Nephron (organoid): Measurements from ENCODE around the gene SYNPR.

Experiments used
- H3K27ac Mint-ChIP-seq, 3 experiments: 2 replicates each; pipeline ENCODE4 v1.8.0; 2020; ENCODE audit warnings: mixed read lengths in 3 of 3, mild to moderate bottlenecking in 2 of 3, moderate library complexity in 1 of 3
- H3K27me3 Mint-ChIP-seq: 2 replicates; pipeline ENCODE4 v1.8.0; 2021; ENCODE audit warnings: low read depth, mild to moderate bottlenecking, moderate library complexity, mixed read lengths
- H3K36me3 Mint-ChIP-seq: 2 replicates; pipeline ENCODE4 v1.8.0; 2020; ENCODE audit warnings: low read depth, mixed read lengths
- H3K4me1 Mint-ChIP-seq: 2 replicates; pipeline ENCODE4 v1.8.0; 2020; ENCODE audit warnings: mixed read lengths
- H3K4me3 Mint-ChIP-seq, 3 experiments: 2 replicates each; pipeline ENCODE4 v1.8.0; 2020; ENCODE audit warnings: mild to moderate bottlenecking in 3 of 3, mixed read lengths in 3 of 3, moderate library complexity in 2 of 3
- H3K9me3 Mint-ChIP-seq: 2 replicates; pipeline ENCODE4 v1.8.0; 2020; ENCODE audit warnings: mixed read lengths
- TF ChIP-seq, protein P1 (sequence below), 3 experiments: fragments of 200-600 bp; sonication (generic); IDR thresholded peaks; one replicate each; pipeline ENCODE4 v1.5.0; 2021; ENCODE audit warnings: antibody characterized with exemption in 3 of 3; ENCODE audit not compliant: unreplicated experiment in 3 of 3

The SYNPR gene

DNA sequence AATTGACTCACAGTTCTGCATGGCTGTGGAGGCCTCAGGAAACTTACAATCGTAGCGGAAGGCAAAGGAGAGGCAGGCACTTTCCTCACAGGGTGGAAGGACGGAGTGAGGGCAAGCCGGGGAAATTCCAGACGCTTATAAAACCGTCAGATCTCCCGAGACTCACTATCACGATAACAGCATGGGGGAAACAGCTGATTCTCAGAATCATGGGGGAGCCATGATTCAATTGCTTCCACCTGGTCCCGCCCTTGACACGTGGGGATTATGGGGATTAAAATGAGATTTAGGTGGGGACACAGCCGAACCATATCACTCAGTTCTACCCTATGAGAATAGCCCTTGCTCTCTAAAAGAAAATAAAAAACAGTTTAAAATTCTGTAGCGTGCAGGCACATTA, 13.4 kb upstream of the SYNPR start:
- Mint-ChIP-seq H3K27me3 (no peaks in the 10 kb centered on the region), H3K4me3 (no peak overlapping the region), H3K36me3 (no peaks in the 10 kb centered on the region), H3K27ac (no peak overlapping the region), H3K4me1 (no peaks in the 10 kb centered on the region), H3K9me3 (peaks cover under 1% of the 10 kb centered on the region)
- TF ChIP-seq, protein P1, sequence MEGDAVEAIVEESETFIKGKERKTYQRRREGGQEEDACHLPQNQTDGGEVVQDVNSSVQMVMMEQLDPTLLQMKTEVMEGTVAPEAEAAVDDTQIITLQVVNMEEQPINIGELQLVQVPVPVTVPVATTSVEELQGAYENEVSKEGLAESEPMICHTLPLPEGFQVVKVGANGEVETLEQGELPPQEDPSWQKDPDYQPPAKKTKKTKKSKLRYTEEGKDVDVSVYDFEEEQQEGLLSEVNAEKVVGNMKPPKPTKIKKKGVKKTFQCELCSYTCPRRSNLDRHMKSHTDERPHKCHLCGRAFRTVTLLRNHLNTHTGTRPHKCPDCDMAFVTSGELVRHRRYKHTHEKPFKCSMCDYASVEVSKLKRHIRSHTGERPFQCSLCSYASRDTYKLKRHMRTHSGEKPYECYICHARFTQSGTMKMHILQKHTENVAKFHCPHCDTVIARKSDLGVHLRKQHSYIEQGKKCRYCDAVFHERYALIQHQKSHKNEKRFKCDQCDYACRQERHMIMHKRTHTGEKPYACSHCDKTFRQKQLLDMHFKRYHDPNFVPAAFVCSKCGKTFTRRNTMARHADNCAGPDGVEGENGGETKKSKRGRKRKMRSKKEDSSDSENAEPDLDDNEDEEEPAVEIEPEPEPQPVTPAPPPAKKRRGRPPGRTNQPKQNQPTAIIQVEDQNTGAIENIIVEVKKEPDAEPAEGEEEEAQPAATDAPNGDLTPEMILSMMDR (IDR thresholded peaks at IDR 0.05; ENCODE audit: unreplicated experiment in 3 of 3) = no peak

DNA sequence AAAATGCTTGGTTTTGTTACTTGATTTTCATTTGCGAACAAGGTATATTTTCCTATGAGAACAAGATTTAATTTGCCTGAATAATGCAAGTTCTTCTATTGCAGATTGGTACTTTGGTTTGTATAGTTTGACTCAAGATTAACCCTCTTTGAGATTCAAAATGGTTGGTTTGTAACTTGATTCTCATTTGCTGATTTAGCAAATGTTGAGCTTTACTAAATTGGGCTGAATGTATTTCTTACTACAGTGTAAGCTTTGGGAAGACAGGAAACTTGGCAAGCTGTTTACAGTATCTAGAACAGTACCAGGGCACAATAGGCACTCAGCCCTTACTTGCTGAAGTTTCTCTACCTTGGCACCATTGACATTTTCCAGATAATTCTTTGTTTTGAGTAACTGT, 3.7 kb upstream of the SYNPR start:
- no peak overlapping the region for H3K4me3 Mint-ChIP-seq
- H3K36me3 Mint-ChIP-seq = no peaks in the 10 kb centered on the region
- H3K9me3 Mint-ChIP-seq = no peaks in the 10 kb centered on the region
- TF ChIP-seq, protein P1 (IDR thresholded peaks at IDR 0.05; ENCODE audit: unreplicated experiment in 3 of 3) = no peak
- H3K27ac Mint-ChIP-seq = no peak overlapping the region
- H3K4me1 Mint-ChIP-seq = peaks cover 12% of the 10 kb centered on the region
- peaks cover 52% of the 10 kb centered on the region for H3K27me3 Mint-ChIP-seq

DNA sequence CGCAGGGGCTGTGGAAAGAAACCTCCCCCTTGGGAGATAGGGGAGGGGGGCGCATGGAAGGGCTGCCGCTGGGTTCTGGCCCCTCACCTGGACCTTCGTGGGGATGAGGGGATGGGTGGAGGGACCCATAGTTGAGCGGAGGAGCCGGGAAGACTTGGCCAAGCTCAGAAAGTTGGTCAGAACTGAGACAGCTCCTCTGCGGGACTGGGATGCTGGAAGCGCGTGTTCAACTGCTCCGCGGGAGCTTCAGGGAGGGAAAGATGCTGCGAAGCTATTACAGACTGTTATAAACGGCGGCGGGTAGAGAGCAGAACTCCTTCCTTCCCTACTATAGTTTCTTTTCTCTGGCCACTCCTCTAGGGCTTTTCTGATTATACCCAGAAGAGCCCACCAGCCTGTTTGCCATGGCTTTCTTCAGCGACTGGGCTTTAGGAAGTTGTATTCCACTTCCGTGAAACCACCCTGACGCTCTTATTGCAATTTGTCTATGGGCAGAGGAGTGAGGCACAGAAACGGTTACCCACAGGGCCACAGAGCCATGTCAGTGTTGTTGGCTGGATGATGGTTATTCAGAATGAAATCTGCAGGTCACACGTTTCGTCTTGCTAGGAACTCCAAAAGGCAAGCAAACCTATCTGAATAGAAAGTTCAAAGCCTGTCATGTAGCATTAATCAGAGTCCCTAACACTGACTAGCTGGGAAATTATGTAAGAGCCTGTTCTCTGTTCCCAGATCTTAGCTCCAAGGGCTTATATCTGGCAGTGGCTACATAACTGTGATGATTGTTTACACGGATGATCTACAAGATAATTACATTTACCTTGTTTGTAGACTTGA, 1.1 kb downstream of the SYNPR start:
- Mint-ChIP-seq H3K9me3 (no peaks in the 10 kb centered on the region), H3K36me3 (no peaks in the 10 kb centered on the region), H3K27me3 (peaks cover 69% of the 10 kb centered on the region), H3K27ac (no peak overlapping the region), H3K4me3 (peak overlapping the region; percentile 55 to 76 (median 60)), H3K4me1 (peaks cover 13% of the 10 kb centered on the region)
- TF ChIP-seq, protein P1 (IDR thresholded peaks at IDR 0.05; ENCODE audit: unreplicated experiment in 3 of 3) = no peak

DNA sequence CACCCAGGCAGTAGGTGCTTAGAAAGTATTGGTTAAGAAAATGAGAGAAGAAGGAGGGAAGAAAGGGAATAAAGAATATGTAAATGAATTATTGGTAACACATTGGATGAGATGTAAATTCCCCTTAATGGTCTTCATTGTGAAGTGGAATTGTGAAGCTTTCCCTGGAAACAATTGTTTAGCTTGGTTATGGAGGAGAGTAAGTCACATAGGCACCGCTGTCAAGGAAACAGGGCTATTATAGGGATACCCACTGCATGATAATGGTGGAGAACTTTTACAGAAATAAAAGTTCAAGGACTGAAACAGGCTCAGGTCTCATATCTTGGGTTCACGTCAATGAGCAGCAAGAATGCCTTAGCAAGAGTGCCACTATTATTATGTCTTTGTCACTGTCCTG, 9.5 kb downstream of the SYNPR start:
- H3K27me3 Mint-ChIP-seq = peaks cover 26% of the 10 kb centered on the region
- TF ChIP-seq, protein P1 (IDR thresholded peaks at IDR 0.05; ENCODE audit: unreplicated experiment in 3 of 3) = no peak

DNA sequence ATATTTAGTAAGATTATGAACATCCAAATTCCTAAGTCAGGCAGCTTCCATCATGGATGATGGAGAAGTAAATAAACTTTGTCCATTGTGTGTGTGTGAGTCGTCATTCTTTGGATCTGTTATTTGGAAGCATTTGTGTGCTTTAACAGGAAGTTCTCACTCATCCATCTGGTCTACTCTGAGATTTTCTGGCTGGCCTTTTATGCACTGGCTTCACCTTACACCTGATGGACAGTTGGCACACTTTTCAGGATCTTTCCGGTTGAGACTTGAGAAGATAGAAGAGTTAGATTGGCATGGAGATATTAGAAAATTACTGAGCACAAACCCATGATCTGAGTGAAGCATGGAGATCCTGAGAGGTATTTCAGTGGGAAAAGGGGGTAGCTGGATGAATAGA, 12.6 kb downstream of the SYNPR start:
- Mint-ChIP-seq H3K27ac (no peak overlapping the region), H3K4me1 (no peaks in the 10 kb centered on the region), H3K27me3 (peaks cover 12% of the 10 kb centered on the region), H3K36me3 (no peaks in the 10 kb centered on the region), H3K4me3 (no peak overlapping the region), H3K9me3 (no peaks in the 10 kb centered on the region)
- TF ChIP-seq, protein P1 (IDR thresholded peaks at IDR 0.05; ENCODE audit: unreplicated experiment in 3 of 3) = no peak

More for the DNA sequence above, 9.5 kb downstream of the SYNPR start:
- Mint-ChIP-seq H3K27ac (no peak overlapping the region), H3K36me3 (no peaks in the 10 kb centered on the region), H3K9me3 (no peaks in the 10 kb centered on the region), H3K4me3 (no peak overlapping the region), H3K4me1 (no peaks in the 10 kb centered on the region)

DNA sequence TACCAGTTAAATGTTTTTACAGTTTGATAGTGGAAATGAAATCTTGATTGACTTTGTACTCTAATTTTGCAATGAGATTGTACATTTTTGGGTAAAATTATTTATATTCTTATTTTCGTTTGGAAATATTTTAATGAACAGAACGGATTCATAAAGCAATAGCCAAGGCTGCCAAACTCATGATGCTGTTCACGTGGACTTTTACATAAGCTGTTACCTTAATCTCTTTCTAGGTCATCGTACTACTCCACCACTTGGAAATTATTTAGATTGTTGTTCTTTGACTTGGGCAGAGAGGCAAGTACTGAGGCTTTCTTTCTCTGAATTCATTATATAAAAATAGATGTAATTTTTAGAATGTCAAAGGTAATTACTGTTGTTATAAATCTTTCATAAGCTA, 16.2 kb downstream of the SYNPR start:
- TF ChIP-seq, protein P1 (IDR thresholded peaks at IDR 0.05; ENCODE audit: unreplicated experiment in 3 of 3) = no peak
- no peaks in the 10 kb centered on the region for H3K4me1 Mint-ChIP-seq
- no peak overlapping the region for H3K27ac Mint-ChIP-seq
- H3K9me3 Mint-ChIP-seq = peaks cover 2% of the 10 kb centered on the region
- H3K27me3 Mint-ChIP-seq = peaks cover 4% of the 10 kb centered on the region
- H3K4me3 Mint-ChIP-seq = no peak overlapping the region
- no peaks in the 10 kb centered on the region for H3K36me3 Mint-ChIP-seq
